HL-60 (cell line): ENCODE data around the gene ADIRF.

Experiments
- CTCF ChIP-seq: IDR thresholded peaks from one replicate; pipeline ENCODE4 v1.5.1; 2011; ENCODE audit warnings: low read length, control low read depth, inconsistent platforms; ENCODE audit not compliant: insufficient read depth
- POLR2AphosphoS5 ChIP-seq: IDR thresholded peaks from 2 replicates; pipeline ENCODE4 v1.6.1; 2012; ENCODE audit warnings: low read depth
- SPI1 ChIP-seq: IDR thresholded peaks from 2 replicates; pipeline ENCODE4 v1.6.1; 2012; ENCODE audit warnings: low read depth, mild to moderate bottlenecking, borderline replicate concordance

- no peak for TF ChIP-seq CTCF
- no peak for TF ChIP-seq SPI1
- no peak for TF ChIP-seq POLR2AphosphoS5
Observed at GRCh38 chr10:86970982-86971231, 2.6 kb downstream of the ADIRF start.
